HL-60 (cell line): ENCODE data around the gene GGACT.

ENCODE experiments used
- DNase-seq, 2 experiments: peaks; one replicate each; pipeline ENCODE4 v3.0.0-alpha.2; 2010 to 2020; ENCODE audit warnings: low read depth in 1 of 2, low spot score in 1 of 2
- H3K27ac ChIP-seq: fragments of 250-450 bp; sonication (Bioruptor Pico); replicated peaks from 2 replicates; pipeline ENCODE4 v1.5.1; 2020; ENCODE audit warnings: mild to moderate bottlenecking, moderate library complexity
- H3K27me3 ChIP-seq: fragments of 250-450 bp; sonication (Bioruptor Pico); 2 replicates; pipeline ENCODE4 v1.5.1; 2021; ENCODE audit warnings: mild to moderate bottlenecking, moderate library complexity; ENCODE audit not compliant: insufficient read depth, poor library complexity, severe bottlenecking
- H3K4me3 ChIP-seq: replicated peaks from 2 replicates; pipeline ENCODE4 v1.5.1; 2011; ENCODE audit warnings: mild to moderate bottlenecking, control low read depth, low read length; ENCODE audit not compliant: insufficient read depth
- GABPA ChIP-seq: IDR thresholded peaks from 2 replicates; pipeline ENCODE4 v1.6.1; 2012; ENCODE audit warnings: low read depth
- POLR2AphosphoS5 ChIP-seq: IDR thresholded peaks from 2 replicates; pipeline ENCODE4 v1.6.1; 2012; ENCODE audit warnings: low read depth
- SPI1 ChIP-seq: IDR thresholded peaks from 2 replicates; pipeline ENCODE4 v1.6.1; 2012; ENCODE audit warnings: low read depth, mild to moderate bottlenecking, borderline replicate concordance
- TF ChIP-seq, protein P1 (sequence below): IDR thresholded peaks from 2 replicates; pipeline ENCODE4 v1.6.1; 2012; ENCODE audit warnings: low read depth; ENCODE audit not compliant: insufficient replicate concordance
- TF ChIP-seq, protein P2 (sequence below): IDR thresholded peaks from one replicate; pipeline ENCODE4 v1.5.1; 2011; ENCODE audit warnings: low read length, control low read depth, inconsistent platforms; ENCODE audit not compliant: insufficient read depth

GGACT gene

DNA sequence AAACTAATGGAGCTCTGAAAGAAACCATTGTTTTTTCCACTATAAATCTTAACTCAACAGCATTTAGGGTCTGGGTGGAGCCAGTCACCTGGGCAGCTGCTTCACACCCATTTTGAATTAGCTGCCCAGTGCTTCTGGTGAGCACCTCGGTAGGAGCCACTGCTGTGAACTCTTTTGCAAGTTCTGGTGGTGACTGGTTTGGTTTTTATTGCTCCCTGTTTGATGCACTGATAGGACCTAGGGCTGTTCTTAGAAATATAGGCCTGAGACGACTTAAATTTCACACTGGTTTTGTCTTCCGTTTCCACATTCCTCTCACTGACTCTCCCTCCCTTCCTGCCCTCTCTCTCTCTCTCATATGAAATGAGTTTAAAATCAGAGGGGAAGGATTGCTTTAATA lies 103.9 kb downstream of the GGACT start:
- no peak for DNase-seq
- Histone ChIP-seq H3K27me3 (peaks cover 18% of the 10 kb centered on the region), H3K4me3 (no peak overlapping the region), H3K27ac (no peak overlapping the region)
- TF ChIP-seq GABPA (no peak), POLR2AphosphoS5 (no peak), SPI1 (no peak)
- TF ChIP-seq, protein P1, sequence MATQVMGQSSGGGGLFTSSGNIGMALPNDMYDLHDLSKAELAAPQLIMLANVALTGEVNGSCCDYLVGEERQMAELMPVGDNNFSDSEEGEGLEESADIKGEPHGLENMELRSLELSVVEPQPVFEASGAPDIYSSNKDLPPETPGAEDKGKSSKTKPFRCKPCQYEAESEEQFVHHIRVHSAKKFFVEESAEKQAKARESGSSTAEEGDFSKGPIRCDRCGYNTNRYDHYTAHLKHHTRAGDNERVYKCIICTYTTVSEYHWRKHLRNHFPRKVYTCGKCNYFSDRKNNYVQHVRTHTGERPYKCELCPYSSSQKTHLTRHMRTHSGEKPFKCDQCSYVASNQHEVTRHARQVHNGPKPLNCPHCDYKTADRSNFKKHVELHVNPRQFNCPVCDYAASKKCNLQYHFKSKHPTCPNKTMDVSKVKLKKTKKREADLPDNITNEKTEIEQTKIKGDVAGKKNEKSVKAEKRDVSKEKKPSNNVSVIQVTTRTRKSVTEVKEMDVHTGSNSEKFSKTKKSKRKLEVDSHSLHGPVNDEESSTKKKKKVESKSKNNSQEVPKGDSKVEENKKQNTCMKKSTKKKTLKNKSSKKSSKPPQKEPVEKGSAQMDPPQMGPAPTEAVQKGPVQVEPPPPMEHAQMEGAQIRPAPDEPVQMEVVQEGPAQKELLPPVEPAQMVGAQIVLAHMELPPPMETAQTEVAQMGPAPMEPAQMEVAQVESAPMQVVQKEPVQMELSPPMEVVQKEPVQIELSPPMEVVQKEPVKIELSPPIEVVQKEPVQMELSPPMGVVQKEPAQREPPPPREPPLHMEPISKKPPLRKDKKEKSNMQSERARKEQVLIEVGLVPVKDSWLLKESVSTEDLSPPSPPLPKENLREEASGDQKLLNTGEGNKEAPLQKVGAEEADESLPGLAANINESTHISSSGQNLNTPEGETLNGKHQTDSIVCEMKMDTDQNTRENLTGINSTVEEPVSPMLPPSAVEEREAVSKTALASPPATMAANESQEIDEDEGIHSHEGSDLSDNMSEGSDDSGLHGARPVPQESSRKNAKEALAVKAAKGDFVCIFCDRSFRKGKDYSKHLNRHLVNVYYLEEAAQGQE: no peak
- TF ChIP-seq, protein P2, sequence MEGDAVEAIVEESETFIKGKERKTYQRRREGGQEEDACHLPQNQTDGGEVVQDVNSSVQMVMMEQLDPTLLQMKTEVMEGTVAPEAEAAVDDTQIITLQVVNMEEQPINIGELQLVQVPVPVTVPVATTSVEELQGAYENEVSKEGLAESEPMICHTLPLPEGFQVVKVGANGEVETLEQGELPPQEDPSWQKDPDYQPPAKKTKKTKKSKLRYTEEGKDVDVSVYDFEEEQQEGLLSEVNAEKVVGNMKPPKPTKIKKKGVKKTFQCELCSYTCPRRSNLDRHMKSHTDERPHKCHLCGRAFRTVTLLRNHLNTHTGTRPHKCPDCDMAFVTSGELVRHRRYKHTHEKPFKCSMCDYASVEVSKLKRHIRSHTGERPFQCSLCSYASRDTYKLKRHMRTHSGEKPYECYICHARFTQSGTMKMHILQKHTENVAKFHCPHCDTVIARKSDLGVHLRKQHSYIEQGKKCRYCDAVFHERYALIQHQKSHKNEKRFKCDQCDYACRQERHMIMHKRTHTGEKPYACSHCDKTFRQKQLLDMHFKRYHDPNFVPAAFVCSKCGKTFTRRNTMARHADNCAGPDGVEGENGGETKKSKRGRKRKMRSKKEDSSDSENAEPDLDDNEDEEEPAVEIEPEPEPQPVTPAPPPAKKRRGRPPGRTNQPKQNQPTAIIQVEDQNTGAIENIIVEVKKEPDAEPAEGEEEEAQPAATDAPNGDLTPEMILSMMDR: no peak

DNA sequence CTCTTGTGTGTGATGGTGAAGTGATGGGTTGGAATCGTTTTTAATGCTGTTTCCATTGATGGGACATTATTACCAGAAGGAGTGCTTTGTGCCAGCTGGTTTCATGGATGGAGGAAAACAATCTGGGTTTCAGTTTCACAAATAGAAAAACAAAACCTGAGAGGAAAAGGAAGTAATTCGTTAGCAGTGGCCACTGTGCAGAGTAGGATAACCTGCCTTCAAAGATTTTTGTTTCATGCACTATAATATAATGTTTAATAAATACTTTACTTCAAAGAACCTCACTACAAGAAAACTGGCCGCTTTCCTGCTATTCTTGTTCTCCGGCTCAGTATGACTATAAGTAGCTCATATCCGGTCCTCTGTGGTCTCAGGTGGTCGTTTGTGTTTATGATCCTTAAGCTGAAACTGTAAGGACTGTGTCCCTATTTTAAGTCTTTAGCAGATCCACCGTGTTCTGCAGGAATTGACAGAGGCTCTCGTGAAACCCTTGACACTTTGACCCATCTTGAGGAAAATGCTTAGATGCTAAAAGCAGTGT lies 104.7 kb downstream of the GGACT start:
- Histone ChIP-seq H3K27ac (no peak overlapping the region), H3K4me3 (no peak overlapping the region), H3K27me3 (peaks cover 19% of the 10 kb centered on the region)
- DNase-seq: no peak
- TF ChIP-seq SPI1: no peak
- TF ChIP-seq, protein P2: no peak
- TF ChIP-seq, protein P1: no peak
- TF ChIP-seq GABPA: no peak
- TF ChIP-seq POLR2AphosphoS5: no peak

DNA sequence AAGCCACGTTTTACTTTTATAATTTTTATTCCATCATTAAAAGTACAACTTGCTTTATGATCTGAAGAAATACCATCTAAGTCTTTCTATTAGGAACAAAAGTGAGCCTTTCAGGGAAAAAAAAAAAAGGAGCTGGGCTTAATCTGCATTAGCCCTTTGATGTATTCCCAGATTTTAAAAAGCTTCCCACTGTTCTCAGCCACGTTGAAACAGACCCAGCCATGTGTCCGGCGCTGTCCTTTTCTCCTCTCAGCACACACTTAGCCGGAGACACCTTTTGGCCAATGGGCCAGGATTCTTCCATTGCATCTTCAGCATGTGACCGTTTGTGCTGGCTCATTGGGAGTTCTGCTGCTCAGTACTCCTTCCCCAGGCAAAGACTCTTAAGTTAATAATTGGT lies 105.5 kb downstream of the GGACT start:
- Histone ChIP-seq H3K27ac (no peak overlapping the region), H3K27me3 (peaks cover 19% of the 10 kb centered on the region), H3K4me3 (no peak overlapping the region)
- no peak for DNase-seq
- TF ChIP-seq, protein P2: no peak
- TF ChIP-seq POLR2AphosphoS5 (no peak), GABPA (no peak), SPI1 (no peak)
- TF ChIP-seq, protein P1: no peak
